Cardiac atrium fibroblast (primary cell): ENCODE measurements around the gene SHB. TPM values are rescaled to one million over a fixed set of nuclear protein-coding genes. Genes with fewer than 3 reads are reported as not detected.

Experiments
- total RNA-seq: library from RNA; depleted of rRNA; stranded (reverse); fragments of >200 nt; gene quantifications from 2 replicates; pipeline ENCODE4 v1.2.3, GENCODE V29; 2015

Gene SHB
- total RNA-seq: 33.4 and 44.2 TPM in 2 replicates

GRCh38 chr9:38068701-38069628 is at the start of gene SHB:
SHB (minus strand) TSS chr9:38069227; CDS start chr9:38068645, 582 bp downstream.

GRCh38 chr9:37903647-37904444 is 165.2 kb downstream of the SHB start, which contains the start of gene SLC25A51:
SLC25A51 (minus strand) TSS chr9:37904127; CDS start chr9:37888550, 15,577 bp downstream.

Other genes starting within 250 kb of the SHB start
- 17.9 and 27.4 TPM in 2 replicates for gene SLC25A51, start 165.1 kb downstream of the SHB start, total RNA-seq